Endodermal cell (in vitro differentiated cells): Measurements from ENCODE around the gene PMM1. TPM values are rescaled to one million over a fixed set of nuclear protein-coding genes. Genes with fewer than 3 reads are reported as not detected.

Experiments
- DNase-seq: peaks from one replicate; pipeline ENCODE4 v3.0.0-alpha.2; 2017
- H3K27ac ChIP-seq: 2 replicates; pipeline ENCODE4 v1.5.1; 2013; ENCODE audit warnings: mild to moderate bottlenecking, low read depth, low read length, moderate library complexity
- H3K27me3 ChIP-seq: 2 replicates; pipeline ENCODE4 v1.6.1; 2013; ENCODE audit warnings: mild to moderate bottlenecking, low read length, moderate library complexity; ENCODE audit not compliant: insufficient read depth, control insufficient read depth, poor library complexity, severe bottlenecking
- H3K36me3 ChIP-seq: 2 replicates; pipeline ENCODE4 v1.7.0; 2013; ENCODE audit warnings: mild to moderate bottlenecking, low read length, moderate library complexity; ENCODE audit not compliant: control insufficient read depth, insufficient read depth
- H3K4me1 ChIP-seq: one replicate; pipeline ENCODE4 v1.7.0; 2013; ENCODE audit warnings: low read length; ENCODE audit not compliant: control insufficient read depth, insufficient read depth
- H3K4me3 ChIP-seq: 2 replicates; pipeline ENCODE4 v1.5.1; 2013; ENCODE audit warnings: mild to moderate bottlenecking, low read length, moderate library complexity
- H3K9ac ChIP-seq: 2 replicates; pipeline ENCODE4 v1.6.1; 2013; ENCODE audit warnings: mild to moderate bottlenecking, low read length, moderate library complexity; ENCODE audit not compliant: poor library complexity, severe bottlenecking; ENCODE audit errors: extremely low read depth
- H3K9me3 ChIP-seq: 2 replicates; pipeline ENCODE4 v1.6.1; 2013; ENCODE audit warnings: mild to moderate bottlenecking, low read length, moderate library complexity; ENCODE audit not compliant: control insufficient read depth
- H3K27ac Mint-ChIP-seq: 2 replicates; pipeline ENCODE4 v1.8.0; 2020; ENCODE audit warnings: mixed read lengths
- H3K27me3 Mint-ChIP-seq: 2 replicates; pipeline ENCODE4 v1.8.0; 2021; ENCODE audit warnings: mild to moderate bottlenecking, mixed read lengths; ENCODE audit not compliant: insufficient read depth
- H3K36me3 Mint-ChIP-seq: 2 replicates; pipeline ENCODE4 v1.8.0; 2020; ENCODE audit warnings: low read depth, mixed read lengths
- H3K4me1 Mint-ChIP-seq: 2 replicates; pipeline ENCODE4 v1.8.0; 2020; ENCODE audit warnings: mixed read lengths
- H3K4me3 Mint-ChIP-seq: 2 replicates; pipeline ENCODE4 v1.8.0; 2020; ENCODE audit warnings: mild to moderate bottlenecking, moderate library complexity, mixed read lengths
- H3K9me3 Mint-ChIP-seq: 2 replicates; pipeline ENCODE4 v1.8.0; 2020; ENCODE audit warnings: mild to moderate bottlenecking, mixed read lengths
- WGBS, 2 experiments: methylation state at CpG; one replicate each; pipeline versions ENCODE4 v1.1.5 to v1.1.7; 2013; ENCODE audit warnings: missing lambda C conversion rate in 2 of 2, mixed read lengths in 1 of 2; ENCODE audit not compliant: insufficient coverage in 1 of 2, insufficient read length in 1 of 2; 5-methylcytosine and 5-hydroxymethylcytosine counted together
- total RNA-seq, 2 donors: library from RNA; stranded (reverse); fragmentation: NEBNext Ultra II Directional in 1 of 2; extraction: Animal tissue kit (Norgen Biotek cat#: 25700) in 1 of 2; gene quantifications; 2 replicates in 1 of 2; 3 replicates in 1 of 2; pipeline ENCODE4 v1.2.1, GENCODE V29; 2021
- TF ChIP-seq, protein P1 (sequence below): fragments of 200-600 bp; sonication (generic); conservative IDR thresholded peaks from 2 replicates; pipeline ENCODE4 v1.5.0; 2021; ENCODE audit warnings: antibody characterized with exemption, mild to moderate bottlenecking

Gene PMM1
- total RNA-seq, 2 donors from 2014 or later: 19.0 to 32.3 TPM

DNA sequence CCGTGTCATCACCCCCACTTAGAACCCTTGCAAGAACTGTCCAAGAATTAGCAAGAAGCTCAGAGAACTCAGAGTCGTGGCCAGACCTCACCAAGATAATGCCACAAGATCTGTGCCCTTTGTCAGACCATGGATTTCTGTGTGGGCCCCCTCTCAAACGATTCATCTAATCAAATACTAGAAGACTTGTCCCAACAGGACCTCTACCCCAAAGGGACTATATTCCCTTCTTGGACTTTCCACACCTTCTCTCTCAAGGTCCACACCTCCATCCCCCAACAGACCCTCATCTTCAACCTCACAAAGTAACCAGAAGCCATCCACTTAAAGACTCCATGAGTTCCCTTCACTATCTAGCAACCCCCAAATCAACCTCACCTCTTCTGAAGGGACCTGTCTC, 48.2 kb downstream of the PMM1 start:
- no peaks in the 10 kb centered on the region for H3K27me3 ChIP-seq
- H3K4me3 ChIP-seq: no peak overlapping the region
- no peak overlapping the region for H3K4me3 Mint-ChIP-seq
- no peaks in the 10 kb centered on the region for H3K9me3 Mint-ChIP-seq
- H3K9ac ChIP-seq: no peak overlapping the region
- H3K27ac ChIP-seq: no peak overlapping the region
- peaks cover 14% of the 10 kb centered on the region for H3K36me3 ChIP-seq
- no peak for DNase-seq
- no peaks in the 10 kb centered on the region for H3K9me3 ChIP-seq
- H3K4me1 ChIP-seq: no peaks in the 10 kb centered on the region
- no peak overlapping the region for H3K27ac Mint-ChIP-seq
- peaks cover 25% of the 10 kb centered on the region for H3K36me3 Mint-ChIP-seq
- TF ChIP-seq, protein P1, sequence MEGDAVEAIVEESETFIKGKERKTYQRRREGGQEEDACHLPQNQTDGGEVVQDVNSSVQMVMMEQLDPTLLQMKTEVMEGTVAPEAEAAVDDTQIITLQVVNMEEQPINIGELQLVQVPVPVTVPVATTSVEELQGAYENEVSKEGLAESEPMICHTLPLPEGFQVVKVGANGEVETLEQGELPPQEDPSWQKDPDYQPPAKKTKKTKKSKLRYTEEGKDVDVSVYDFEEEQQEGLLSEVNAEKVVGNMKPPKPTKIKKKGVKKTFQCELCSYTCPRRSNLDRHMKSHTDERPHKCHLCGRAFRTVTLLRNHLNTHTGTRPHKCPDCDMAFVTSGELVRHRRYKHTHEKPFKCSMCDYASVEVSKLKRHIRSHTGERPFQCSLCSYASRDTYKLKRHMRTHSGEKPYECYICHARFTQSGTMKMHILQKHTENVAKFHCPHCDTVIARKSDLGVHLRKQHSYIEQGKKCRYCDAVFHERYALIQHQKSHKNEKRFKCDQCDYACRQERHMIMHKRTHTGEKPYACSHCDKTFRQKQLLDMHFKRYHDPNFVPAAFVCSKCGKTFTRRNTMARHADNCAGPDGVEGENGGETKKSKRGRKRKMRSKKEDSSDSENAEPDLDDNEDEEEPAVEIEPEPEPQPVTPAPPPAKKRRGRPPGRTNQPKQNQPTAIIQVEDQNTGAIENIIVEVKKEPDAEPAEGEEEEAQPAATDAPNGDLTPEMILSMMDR: no peak
- H3K27me3 Mint-ChIP-seq: peaks cover 3% of the 10 kb centered on the region
- peaks cover 25% of the 10 kb centered on the region for H3K4me1 Mint-ChIP-seq
- WGBS, 2 experiments: 94 to 97% methylated on average over 3 of the region's 3 CpGs

DNA sequence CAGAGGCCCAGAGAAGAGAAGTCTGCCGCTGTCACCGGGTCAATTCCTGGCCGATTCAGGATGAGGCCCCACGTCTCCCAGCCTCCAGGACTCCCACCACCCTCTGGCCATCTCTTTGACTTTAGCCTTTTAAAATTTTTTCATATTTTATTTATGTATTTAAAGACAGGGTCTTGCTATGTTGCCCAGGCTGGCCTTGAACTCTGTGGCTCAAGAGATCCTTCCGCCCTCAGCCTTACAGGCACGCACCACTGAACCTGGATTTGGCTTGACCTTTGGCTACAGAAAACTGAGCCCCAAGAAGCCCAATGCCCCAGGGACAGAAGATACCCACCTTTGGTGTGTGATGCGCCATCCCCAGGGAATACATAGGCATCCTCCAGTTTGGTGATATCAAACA, 49.3 kb downstream of the PMM1 start:
- Mint-ChIP-seq H3K27me3 (peaks cover 1% of the 10 kb centered on the region), H3K4me1 (peaks cover 24% of the 10 kb centered on the region), H3K4me3 (no peak overlapping the region), H3K27ac (no peak overlapping the region), H3K36me3 (peaks cover 26% of the 10 kb centered on the region), H3K9me3 (no peaks in the 10 kb centered on the region)
- no peak for DNase-seq
- WGBS, 2 experiments: 84 to 95% methylated on average over 6 to 7 of the region's 7 CpGs
- TF ChIP-seq, protein P1: no peak
- no peaks in the 10 kb centered on the region for H3K4me1 ChIP-seq
- no peak overlapping the region for H3K9ac ChIP-seq
- no peak overlapping the region for H3K27ac ChIP-seq
- H3K9me3 ChIP-seq: no peaks in the 10 kb centered on the region
- H3K36me3 ChIP-seq: peaks cover 14% of the 10 kb centered on the region
- H3K27me3 ChIP-seq: no peaks in the 10 kb centered on the region
- no peak overlapping the region for H3K4me3 ChIP-seq

DNA sequence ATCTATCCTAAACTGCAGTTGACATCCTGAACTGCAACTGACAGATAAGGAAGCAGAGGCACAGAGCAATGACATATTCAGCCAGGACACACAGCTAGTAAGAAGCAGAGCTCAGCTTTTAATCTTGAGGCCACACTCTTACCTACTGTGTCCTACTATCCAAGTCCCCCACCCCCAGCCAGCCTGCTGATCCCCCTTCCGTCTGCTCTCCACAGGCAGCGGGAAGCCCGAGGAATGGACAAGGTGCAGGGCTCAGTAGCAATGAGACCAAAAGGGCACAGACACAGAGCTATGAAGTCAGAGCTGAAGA, 49.7 kb downstream of the PMM1 start:
- Histone ChIP-seq H3K36me3 (peaks cover 16% of the 10 kb centered on the region), H3K4me1 (no peaks in the 10 kb centered on the region), H3K4me3 (no peak overlapping the region), H3K27ac (no peak overlapping the region), H3K9me3 (no peaks in the 10 kb centered on the region), H3K9ac (no peak overlapping the region), H3K27me3 (no peaks in the 10 kb centered on the region)
- DNase-seq: no peak
- TF ChIP-seq, protein P1: no peak
- no peaks in the 10 kb centered on the region for H3K27me3 Mint-ChIP-seq
- peaks cover 20% of the 10 kb centered on the region for H3K4me1 Mint-ChIP-seq
- H3K9me3 Mint-ChIP-seq: no peaks in the 10 kb centered on the region
- peaks cover 30% of the 10 kb centered on the region for H3K36me3 Mint-ChIP-seq
- H3K27ac Mint-ChIP-seq: peak overlapping the region; percentile 79
- WGBS, 2 experiments: 98 to 100% methylated on average over 2 to 3 of the region's 3 CpGs
- no peak overlapping the region for H3K4me3 Mint-ChIP-seq
